HEK293 (cell line): Measurements from ENCODE around the gene NRIP2.

Experiments used
- CTCF ChIA-PET: fragments of 350-600 bp; formaldehyde crosslinking; extraction: SDS; loops from one replicate; lab custom pipeline; 2021; ENCODE audit warnings: antibody characterized with exemption; lab: Yijun Ruan, JAX
- POLR2A ChIA-PET: fragments of 300-600 bp; formaldehyde crosslinking; extraction: SDS; loops from one replicate; lab custom pipeline; 2020; ENCODE audit warnings: antibody characterized with exemption, inconsistent platforms; lab: Yijun Ruan, JAX
- H3K27ac ChIP-seq: fragments of 200-500 bp; sonication (Bioruptor generic); 2 replicates; pipeline ENCODE4 v1.5.1; 2014; ENCODE audit warnings: low read depth, low read length, control low read depth, inconsistent platforms; ENCODE audit errors: extremely low read depth
- H3K36me3 ChIP-seq, 2 experiments: fragments of 200-500 bp in 1 of 2; sonication (Bioruptor generic) in 1 of 2; 1 replicate in 1 of 2; 2 replicates in 1 of 2; pipeline ENCODE4 v1.5.1; 2014 to 2017; ENCODE audit warnings: inconsistent platforms in 2 of 2, low read length in 2 of 2; ENCODE audit not compliant: control insufficient read depth in 2 of 2, insufficient read depth in 1 of 2
- H3K4me1 ChIP-seq: fragments of 200-500 bp; sonication (Bioruptor generic); 2 replicates; pipeline ENCODE4 v1.5.1; 2014; ENCODE audit warnings: mild to moderate bottlenecking, low read length, inconsistent platforms; ENCODE audit not compliant: control insufficient read depth, insufficient read depth
- H3K4me3 ChIP-seq: 2 replicates; pipeline ENCODE4 v1.5.1; 2011; ENCODE audit warnings: low read depth, mild to moderate bottlenecking, control low read depth, low read length, moderate library complexity
- H3K9me3 ChIP-seq: fragments of 200-500 bp; sonication (Bioruptor generic); 2 replicates; pipeline ENCODE4 v1.5.1; 2014; ENCODE audit warnings: low read depth, low read length, inconsistent platforms; ENCODE audit not compliant: control insufficient read depth, insufficient read depth
- EGR2 ChIP-seq: fragments of 450-650 bp; formaldehyde crosslinking; IDR thresholded peaks from 2 replicates; pipeline ENCODE4 v1.5.1; 2016; ENCODE audit warnings: low read depth, missing biosample characterization, missing genetic modification characterization
- HOXD13 ChIP-seq: sonication (generic); formaldehyde crosslinking; IDR thresholded peaks from 2 replicates; pipeline ENCODE4 v1.8.0; 2022; ENCODE audit warnings: missing genetic modification reagents, borderline replicate concordance
- KLF16 ChIP-seq: fragments of 450-650 bp; formaldehyde crosslinking; IDR thresholded peaks from 2 replicates; pipeline ENCODE4 v1.5.1; 2017; ENCODE audit warnings: missing biosample characterization, missing genetic modification characterization
- SALL2 ChIP-seq: fragments of 450-650 bp; formaldehyde crosslinking; IDR thresholded peaks from 2 replicates; pipeline ENCODE4 v1.5.0; 2017; ENCODE audit warnings: missing biosample characterization, mild to moderate bottlenecking, missing genetic modification characterization, borderline replicate concordance
- ZBTB10 ChIP-seq: fragments of 450-650 bp; formaldehyde crosslinking; IDR thresholded peaks from 2 replicates; pipeline ENCODE4 v1.5.1; 2016; ENCODE audit warnings: missing biosample characterization, missing genetic modification characterization
- ZBTB26 ChIP-seq: fragments of 450-650 bp; formaldehyde crosslinking; optimal IDR thresholded peaks from 2 replicates; pipeline ENCODE3; 2016; ENCODE audit warnings: missing biosample characterization, mild to moderate bottlenecking, missing genetic modification characterization
- ZNF184 ChIP-seq: fragments of 450-650 bp; IDR thresholded peaks from 2 replicates; pipeline ENCODE4 v1.5.1; 2018; ENCODE audit warnings: missing biosample characterization, mild to moderate bottlenecking, missing genetic modification characterization
- ZNF239 ChIP-seq: fragments of 450-650 bp; formaldehyde crosslinking; IDR thresholded peaks from 2 replicates; pipeline ENCODE4 v1.5.1; 2016; ENCODE audit warnings: missing biosample characterization, missing genetic modification characterization
- ZNF266 ChIP-seq: fragments of 450-650 bp; formaldehyde crosslinking; IDR thresholded peaks from 2 replicates; pipeline ENCODE4 v1.5.1; 2016; ENCODE audit warnings: missing biosample characterization, missing genetic modification characterization, low read depth
- ZNF366 ChIP-seq: fragments of 450-650 bp; formaldehyde crosslinking; conservative IDR thresholded peaks from 2 replicates; pipeline ENCODE4 v1.5.1; 2016; ENCODE audit warnings: missing biosample characterization, missing genetic modification characterization
- ZNF426 ChIP-seq: fragments of 450-650 bp; formaldehyde crosslinking; IDR thresholded peaks from 2 replicates; pipeline ENCODE4 v1.5.1; 2017; ENCODE audit warnings: missing biosample characterization, missing genetic modification characterization, mild to moderate bottlenecking, inconsistent platforms, moderate library complexity
- ZNF513 ChIP-seq: fragments of 450-650 bp; IDR thresholded peaks from 2 replicates; pipeline ENCODE4 v1.5.1; 2018; ENCODE audit warnings: missing biosample characterization, missing genetic modification characterization
- ZNF518A ChIP-seq: fragments of 450-650 bp; formaldehyde crosslinking; conservative IDR thresholded peaks from 2 replicates; pipeline ENCODE4 v1.5.1; 2016; ENCODE audit warnings: low read depth, missing biosample characterization, missing genetic modification characterization
- ZNF555 ChIP-seq: fragments of 450-650 bp; formaldehyde crosslinking; conservative IDR thresholded peaks from 2 replicates; pipeline ENCODE4 v1.5.1; 2017; ENCODE audit warnings: missing biosample characterization, mild to moderate bottlenecking, missing genetic modification characterization, inconsistent platforms
- ZNF747 ChIP-seq: fragments of 450-650 bp; formaldehyde crosslinking; IDR thresholded peaks from 2 replicates; pipeline ENCODE4 v1.5.1; 2016; ENCODE audit warnings: missing biosample characterization, missing genetic modification characterization
- ZSCAN16 ChIP-seq: fragments of 450-650 bp; formaldehyde crosslinking; IDR thresholded peaks from 2 replicates; pipeline ENCODE4 v1.5.1; 2016; ENCODE audit warnings: missing biosample characterization, missing genetic modification characterization
- ZSCAN4 ChIP-seq: fragments of 450-650 bp; formaldehyde crosslinking; IDR thresholded peaks from 2 replicates; pipeline ENCODE4 v1.5.1; 2017; ENCODE audit warnings: missing biosample characterization, missing genetic modification characterization

The NRIP2 gene

GRCh38 chr12:2826036-2826435 is 8.8 kb downstream of the NRIP2 start:
- POLR2A ChIA-PET: no interaction called here
- no peaks in the 10 kb centered on the region for H3K9me3 ChIP-seq
- no peaks in the 10 kb centered on the region for H3K4me1 ChIP-seq
- TF ChIP-seq ZNF518A: no peak
- no peak for TF ChIP-seq ZNF184
- TF ChIP-seq, all 188 proteins: peak for 0
- CTCF ChIA-PET: no interaction called here
- H3K27ac ChIP-seq: no peak overlapping the region
- no peak overlapping the region for H3K4me3 ChIP-seq
- peaks cover 39 to 85% of the 10 kb centered on the region in 2 experiments for H3K36me3 ChIP-seq

GRCh38 chr12:2825132-2825531 is 9.7 kb downstream of the NRIP2 start:
- no peaks in the 10 kb centered on the region for H3K4me1 ChIP-seq
- no peak overlapping the region for H3K27ac ChIP-seq
- no peak overlapping the region for H3K4me3 ChIP-seq
- POLR2A ChIA-PET: no interaction called here
- CTCF ChIA-PET: interaction anchor here (1.2 kb wide), 1 partner anchor 29 kb away, joined by 4 read pairs; no protein-coding TSS in a partner anchor
- TF ChIP-seq SALL2 (tag by site-specific recombination) (no peak), ZNF366 (tag by site-specific recombination) (no peak), ZSCAN16 (tag by site-specific recombination) (no peak), ZNF426 (tag by site-specific recombination) (no peak)
- H3K9me3 ChIP-seq: no peaks in the 10 kb centered on the region
- peaks cover 39 to 89% of the 10 kb centered on the region in 2 experiments for H3K36me3 ChIP-seq

GRCh38 chr12:2824541-2824940 is 10.3 kb downstream of the NRIP2 start:
- Histone ChIP-seq H3K4me3 (no peak overlapping the region), H3K9me3 (no peaks in the 10 kb centered on the region), H3K36me3 (peaks cover 37 to 94% of the 10 kb centered on the region in 2 experiments), H3K27ac (no peak overlapping the region), H3K4me1 (no peaks in the 10 kb centered on the region)
- ChIA-PET CTCF (interaction anchor here (0.7 to 1.2 kb wide), 2 partner anchors 11 to 29 kb away, joined by 3 to 4 read pairs; no protein-coding TSS in a partner anchor), POLR2A (no interaction called here)
- TF ChIP-seq ZNF555 (no peak), HOXD13 (CRISPR knock-in tag) (no peak), ZSCAN4 (tag by site-specific recombination) (no peak), ZNF266 (no peak), ZNF513 (tag by site-specific recombination) (no peak), ZNF239 (tag by site-specific recombination) (no peak), ZBTB26 (tag by site-specific recombination) (no peak), EGR2 (tag by site-specific recombination) (no peak), ZNF747 (no peak), ZBTB10 (no peak), KLF16 (no peak)
